DOHH2 (cell line): ENCODE results near the gene SMIM22.

Source experiments
- EZH2phosphoT487 ChIP-seq: fragments of 200-600 bp; sonication (generic); IDR thresholded peaks from 2 replicates; pipeline ENCODE4 v1.6.1; 2017; ENCODE audit warnings: borderline replicate concordance, mild to moderate bottlenecking, antibody characterized with exemption, low read length, moderate library complexity, mixed read lengths
- TF ChIP-seq, protein P1 (sequence below): fragments of 200-600 bp; sonication (generic); IDR thresholded peaks from one replicate; pipeline ENCODE4 v1.5.1; 2014; ENCODE audit warnings: antibody characterized with exemption, mild to moderate bottlenecking, low read depth, low read length; ENCODE audit not compliant: poor library complexity, severe bottlenecking

- TF ChIP-seq, protein P1, sequence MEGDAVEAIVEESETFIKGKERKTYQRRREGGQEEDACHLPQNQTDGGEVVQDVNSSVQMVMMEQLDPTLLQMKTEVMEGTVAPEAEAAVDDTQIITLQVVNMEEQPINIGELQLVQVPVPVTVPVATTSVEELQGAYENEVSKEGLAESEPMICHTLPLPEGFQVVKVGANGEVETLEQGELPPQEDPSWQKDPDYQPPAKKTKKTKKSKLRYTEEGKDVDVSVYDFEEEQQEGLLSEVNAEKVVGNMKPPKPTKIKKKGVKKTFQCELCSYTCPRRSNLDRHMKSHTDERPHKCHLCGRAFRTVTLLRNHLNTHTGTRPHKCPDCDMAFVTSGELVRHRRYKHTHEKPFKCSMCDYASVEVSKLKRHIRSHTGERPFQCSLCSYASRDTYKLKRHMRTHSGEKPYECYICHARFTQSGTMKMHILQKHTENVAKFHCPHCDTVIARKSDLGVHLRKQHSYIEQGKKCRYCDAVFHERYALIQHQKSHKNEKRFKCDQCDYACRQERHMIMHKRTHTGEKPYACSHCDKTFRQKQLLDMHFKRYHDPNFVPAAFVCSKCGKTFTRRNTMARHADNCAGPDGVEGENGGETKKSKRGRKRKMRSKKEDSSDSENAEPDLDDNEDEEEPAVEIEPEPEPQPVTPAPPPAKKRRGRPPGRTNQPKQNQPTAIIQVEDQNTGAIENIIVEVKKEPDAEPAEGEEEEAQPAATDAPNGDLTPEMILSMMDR = no peak
- TF ChIP-seq EZH2phosphoT487 = no peak
Observed at GRCh38 chr16:4803401-4803844, 8.3 kb downstream of the SMIM22 start.
